ENCODE measurements around the gene C19orf53. TPM values are rescaled to one million over a fixed set of nuclear protein-coding genes. Genes with fewer than 3 reads are reported as not detected.

C19orf53 gene
- total and polyA plus RNA-seq, 2 experiments from 2014 or later: 104 to 401 TPM

GRCh38 chr19:13821292-13821691 lies 47.0 kb downstream of the C19orf53 start:
- H3K27me3 ChIP-seq (ENCODE audit: insufficient read depth): no peaks in the 10 kb centered on the region
- peaks cover 9% of the 10 kb centered on the region; the same call in 1 of the 2 replicates for H3K36me3 ChIP-seq (ENCODE audit: insufficient read depth)
- H3K4me3 ChIP-seq: no peak overlapping the region
- H4K20me1 ChIP-seq (replicated peaks; ENCODE audit: insufficient read depth): peaks cover 7% of the 10 kb centered on the region
- H3K4me2 ChIP-seq: no peak overlapping the region
- Mint-ChIP-seq H3K9me3 (no peaks in the 10 kb centered on the region), H3K27me3 (ENCODE audit: insufficient read depth, low read depth, poor library complexity) (peaks cover 23% of the 10 kb centered on the region), H3K4me3 (no peak overlapping the region), H3K36me3 (ENCODE audit: low read depth) (peaks cover 50% of the 10 kb centered on the region), H3K27ac (no peak overlapping the region), H3K4me1 (peaks cover 10% of the 10 kb centered on the region)
- no peaks in the 10 kb centered on the region for H3K9me2 ChIP-seq (ENCODE audit: insufficient read depth)
- DNase-seq (ENCODE audit: low spot score) (no peak), ATAC-seq (no peak)
- no peak overlapping the region for H3K27ac ChIP-seq (ENCODE audit: low read depth)
- peaks cover 13% of the 10 kb centered on the region; the same call in 1 of the 2 replicates for H3F3A ChIP-seq (replicated peaks; ENCODE audit: low read depth)
- TF ChIP-seq ZNF331 (CRISPR knock-in tag; IDR thresholded peaks at IDR 0.05; ENCODE audit: low read depth) (no peak), EZH2 (IDR thresholded peaks at IDR 0.05; ENCODE audit: low read depth, unreplicated experiment) (no peak)
- H3K79me2 ChIP-seq (replicated peaks; ENCODE audit: insufficient read depth): no peaks in the 10 kb centered on the region
- H3K4me1 ChIP-seq (ENCODE audit: insufficient read depth): no peaks in the 10 kb centered on the region; the same call in 1 of the 2 replicates
- H2AFZ ChIP-seq: no peak overlapping the region

- Histone ChIP-seq H3K4me3 (no peak overlapping the region), H3K4me1 (ENCODE audit: insufficient read depth) (no peaks in the 10 kb centered on the region; the same call in 1 of the 2 replicates), H3F3A (replicated peaks; ENCODE audit: low read depth) (peaks cover 14% of the 10 kb centered on the region; the same call in 1 of the 2 replicates), H3K27me3 (ENCODE audit: insufficient read depth) (no peaks in the 10 kb centered on the region), H3K79me2 (replicated peaks; ENCODE audit: insufficient read depth) (no peaks in the 10 kb centered on the region), H2AFZ (no peak overlapping the region), H4K20me1 (replicated peaks; ENCODE audit: insufficient read depth) (peaks cover 12% of the 10 kb centered on the region), H3K36me3 (ENCODE audit: insufficient read depth) (peaks cover 12% of the 10 kb centered on the region; the same call in 1 of the 2 replicates), H3K27ac (ENCODE audit: low read depth) (no peak overlapping the region), H3K4me2 (no peak overlapping the region), H3K9me2 (ENCODE audit: insufficient read depth) (no peaks in the 10 kb centered on the region)
- Mint-ChIP-seq H3K27me3 (ENCODE audit: insufficient read depth, low read depth, poor library complexity) (peaks cover 14% of the 10 kb centered on the region), H3K4me3 (no peak overlapping the region), H3K4me1 (peaks cover 16% of the 10 kb centered on the region), H3K36me3 (ENCODE audit: low read depth) (peaks cover 57% of the 10 kb centered on the region), H3K27ac (no peak overlapping the region), H3K9me3 (no peaks in the 10 kb centered on the region; the same call in 2 of the 3 replicates)
- no peak for DNase-seq (ENCODE audit: low spot score)
- no peak for ATAC-seq
- no peak for TF ChIP-seq POLR2AphosphoS5 (IDR thresholded peaks at IDR 0.05; ENCODE audit: low read depth)
- no peak for TF ChIP-seq NANOG (IDR thresholded peaks at IDR 0.05; ENCODE audit: borderline replicate concordance)
- no peak for TF ChIP-seq ZNF462 (CRISPR knock-in tag; IDR thresholded peaks at IDR 0.05)
- no peak for TF ChIP-seq CREB1 (CRISPR knock-in tag; IDR thresholded peaks at IDR 0.05; ENCODE audit: low read depth)
- TF ChIP-seq EZH2 (IDR thresholded peaks at IDR 0.05; ENCODE audit: low read depth, unreplicated experiment): no peak
- TF ChIP-seq CTCF (conservative IDR thresholded peaks at IDR 0.05; ENCODE audit: low read depth in 2 of 2): no peak
- no peak for TF ChIP-seq EZH2phosphoT487 (IDR thresholded peaks at IDR 0.05; ENCODE audit: unreplicated experiment)
- no peak for TF ChIP-seq ZNF114 (CRISPR knock-in tag; IDR thresholded peaks at IDR 0.05)
- no peak for TF ChIP-seq JUNB (IDR thresholded peaks at IDR 0.05; ENCODE audit: unreplicated experiment)
- no peak for TF ChIP-seq REST (IDR thresholded peaks at IDR 0.05; ENCODE audit: unreplicated experiment)
- no peak for TF ChIP-seq ZNF331 (CRISPR knock-in tag; IDR thresholded peaks at IDR 0.05; ENCODE audit: low read depth)
These were observed 49.0 kb downstream of the C19orf53 start for GRCh38 chr19:13823256-13823655.

Data from GM23338 (cell line).